ENCODE measurements around the gene AKT1. TPM values are rescaled to one million over a fixed set of nuclear protein-coding genes. Genes with fewer than 3 reads are reported as not detected.

Gene AKT1
- total RNA-seq, 3 donors from 2014 or later, result 122 to 176 (median 128) TPM

DNA sequence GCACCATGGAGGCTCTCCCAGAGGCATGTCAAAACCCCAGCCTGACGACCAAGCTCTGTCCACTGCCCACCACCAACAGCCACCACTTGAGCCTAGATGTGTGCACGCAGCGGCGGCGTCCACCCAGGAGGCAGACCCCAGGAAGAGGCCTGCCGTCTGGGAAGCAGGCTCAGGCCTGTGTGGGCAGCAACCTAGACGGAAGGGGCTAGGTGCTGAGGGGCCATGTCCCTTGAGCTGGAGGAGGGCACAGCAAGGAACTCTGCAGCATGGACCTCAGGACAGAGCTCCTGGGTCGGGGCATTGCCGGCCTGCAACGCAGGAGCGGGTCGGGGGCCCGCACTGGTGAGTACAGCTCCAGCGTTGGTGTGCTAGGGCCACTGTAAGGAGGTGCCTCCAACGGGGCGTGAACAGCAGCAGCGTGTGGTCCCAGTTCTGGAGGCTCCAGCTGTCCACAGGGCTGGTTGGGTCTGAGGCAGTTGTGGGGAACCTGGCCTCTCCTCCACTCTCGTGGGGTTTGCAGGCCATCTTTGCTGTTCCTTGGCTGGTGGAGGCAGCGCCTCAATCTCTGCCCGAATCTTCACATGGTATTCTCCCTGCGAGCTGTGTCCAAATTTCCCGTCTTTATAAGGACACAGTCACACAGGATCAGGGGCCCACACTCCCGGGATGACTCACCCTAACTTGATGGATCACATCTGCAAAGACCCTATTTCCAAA, 25.8 kb upstream of the AKT1 start:
- Histone ChIP-seq H3K9me3 (no peaks in the 10 kb centered on the region), H3K4me3 (no peak overlapping the region), H3K36me3 (ENCODE audit: low read depth) (no peaks in the 10 kb centered on the region), H3K4me1 (ENCODE audit: low read depth) (peaks cover 17% of the 10 kb centered on the region)
- TF ChIP-seq, protein P1, sequence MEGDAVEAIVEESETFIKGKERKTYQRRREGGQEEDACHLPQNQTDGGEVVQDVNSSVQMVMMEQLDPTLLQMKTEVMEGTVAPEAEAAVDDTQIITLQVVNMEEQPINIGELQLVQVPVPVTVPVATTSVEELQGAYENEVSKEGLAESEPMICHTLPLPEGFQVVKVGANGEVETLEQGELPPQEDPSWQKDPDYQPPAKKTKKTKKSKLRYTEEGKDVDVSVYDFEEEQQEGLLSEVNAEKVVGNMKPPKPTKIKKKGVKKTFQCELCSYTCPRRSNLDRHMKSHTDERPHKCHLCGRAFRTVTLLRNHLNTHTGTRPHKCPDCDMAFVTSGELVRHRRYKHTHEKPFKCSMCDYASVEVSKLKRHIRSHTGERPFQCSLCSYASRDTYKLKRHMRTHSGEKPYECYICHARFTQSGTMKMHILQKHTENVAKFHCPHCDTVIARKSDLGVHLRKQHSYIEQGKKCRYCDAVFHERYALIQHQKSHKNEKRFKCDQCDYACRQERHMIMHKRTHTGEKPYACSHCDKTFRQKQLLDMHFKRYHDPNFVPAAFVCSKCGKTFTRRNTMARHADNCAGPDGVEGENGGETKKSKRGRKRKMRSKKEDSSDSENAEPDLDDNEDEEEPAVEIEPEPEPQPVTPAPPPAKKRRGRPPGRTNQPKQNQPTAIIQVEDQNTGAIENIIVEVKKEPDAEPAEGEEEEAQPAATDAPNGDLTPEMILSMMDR (IDR thresholded peaks at IDR 0.05), result no peak
- intact Hi-C loops (cut with DNase I, micrococcal nuclease), result loop anchor here in 1 of 2 donors (10.0 kb wide), 1 partner anchor 57 kb away; no protein-coding TSS in a partner anchor
- peak in 1 of 3 donors; percentile 9 for DNase-seq
- ATAC-seq, result no peak

DNA sequence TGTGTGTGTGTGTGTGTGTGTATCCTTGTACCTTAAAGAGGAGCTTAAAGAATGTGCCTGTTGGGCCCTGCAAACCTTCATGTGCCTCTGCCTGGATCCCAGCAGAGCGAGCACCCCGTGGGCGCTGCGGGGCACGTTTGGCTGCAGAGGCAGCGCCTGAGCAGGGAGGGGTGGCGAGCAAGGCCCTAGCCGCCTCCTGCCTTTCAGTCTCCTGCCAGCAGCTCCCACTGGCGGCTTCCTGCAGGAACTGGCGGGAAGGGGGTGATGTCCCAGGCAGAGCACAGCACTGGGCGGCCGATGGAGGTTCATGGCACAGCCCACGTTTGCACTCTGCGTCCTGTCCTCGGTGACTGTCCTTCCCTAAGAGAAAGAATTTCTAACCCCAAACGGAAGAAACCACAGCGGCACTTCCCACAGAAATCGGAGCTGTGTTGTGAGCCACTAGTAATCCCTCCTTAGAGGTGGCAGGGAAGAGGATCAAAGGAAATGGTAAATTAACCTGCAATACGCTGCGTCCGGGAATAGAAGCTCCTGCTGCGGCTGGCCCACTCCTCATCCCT, 25.2 kb upstream of the AKT1 start:
- Histone ChIP-seq H3K4me3 (no peak overlapping the region), H3K36me3 (ENCODE audit: low read depth) (no peaks in the 10 kb centered on the region), H3K9me3 (no peaks in the 10 kb centered on the region), H3K4me1 (ENCODE audit: low read depth) (peaks cover 12% of the 10 kb centered on the region)
- intact Hi-C loops (cut with DNase I, micrococcal nuclease), result loop anchor here in 1 of 2 donors (10.0 kb wide), 1 partner anchor 56 kb away; no protein-coding TSS in a partner anchor
- TF ChIP-seq, protein P1 (IDR thresholded peaks at IDR 0.05), result no peak
- DNase-seq (peak; percentile 66 to 73 (median 69)), ATAC-seq (peak; percentile 61)

DNA sequence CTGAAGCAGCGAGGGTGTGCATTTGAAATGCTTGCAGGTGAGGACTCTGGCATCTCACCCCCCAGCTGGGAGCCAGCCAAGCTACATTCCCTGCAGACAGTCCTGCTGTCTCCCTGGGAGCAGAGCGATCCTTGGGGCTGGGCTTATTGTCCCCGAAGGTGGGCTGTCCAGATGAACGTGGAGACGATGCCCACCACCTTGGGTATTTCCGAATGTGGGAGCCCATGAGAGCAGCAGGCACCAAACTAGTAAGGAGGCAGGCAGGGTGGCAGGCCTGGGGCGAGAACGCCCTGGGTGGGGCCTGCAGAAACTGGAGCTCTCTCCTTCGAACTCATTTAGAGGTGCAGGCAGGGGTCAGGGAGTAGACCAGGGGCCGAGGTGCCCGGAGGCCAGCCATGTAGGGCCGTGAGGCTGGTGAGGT, 23.8 kb upstream of the AKT1 start:
- intact Hi-C loops (cut with DNase I, micrococcal nuclease), result no loop called here
- Histone ChIP-seq H3K9me3 (no peaks in the 10 kb centered on the region), H3K4me1 (ENCODE audit: low read depth) (peaks cover 15% of the 10 kb centered on the region), H3K36me3 (ENCODE audit: low read depth) (no peaks in the 10 kb centered on the region), H3K4me3 (no peak overlapping the region)
- TF ChIP-seq, protein P1 (IDR thresholded peaks at IDR 0.05), result no peak
- ATAC-seq (no peak), DNase-seq (peak in 1 of 3 donors; percentile 36)

DNA sequence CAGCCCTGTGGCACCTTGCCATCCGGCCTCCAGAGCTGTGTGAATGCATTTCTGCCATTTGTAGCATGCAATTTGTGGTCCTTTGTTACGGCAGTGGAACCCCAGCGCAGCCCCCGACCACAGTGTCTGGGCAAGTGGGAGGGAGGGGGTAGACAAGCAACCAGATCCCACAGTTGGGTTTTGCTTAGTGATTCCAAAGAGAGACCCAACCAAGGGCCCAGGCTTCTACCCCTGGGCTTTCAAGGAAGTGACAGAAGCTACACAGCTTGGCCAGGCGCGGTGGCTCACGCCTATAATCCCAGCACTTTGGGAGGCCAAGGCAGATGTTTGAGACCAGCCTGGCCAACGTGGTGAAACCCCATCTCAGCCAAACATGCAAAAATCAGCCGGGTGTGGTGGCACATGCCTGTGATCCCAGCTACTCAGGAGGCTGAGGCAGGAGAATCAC, 23.2 kb upstream of the AKT1 start:
- ATAC-seq (no peak), DNase-seq (peak in 2 of 3 donors; percentile 13 to 44)
- TF ChIP-seq, protein P1 (IDR thresholded peaks at IDR 0.05), result no peak
- Histone ChIP-seq H3K4me3 (no peak overlapping the region), H3K9me3 (no peaks in the 10 kb centered on the region), H3K36me3 (ENCODE audit: low read depth) (no peaks in the 10 kb centered on the region), H3K4me1 (ENCODE audit: low read depth) (peaks cover 18% of the 10 kb centered on the region)
- intact Hi-C loops (cut with DNase I, micrococcal nuclease), result no loop called here

DNA sequence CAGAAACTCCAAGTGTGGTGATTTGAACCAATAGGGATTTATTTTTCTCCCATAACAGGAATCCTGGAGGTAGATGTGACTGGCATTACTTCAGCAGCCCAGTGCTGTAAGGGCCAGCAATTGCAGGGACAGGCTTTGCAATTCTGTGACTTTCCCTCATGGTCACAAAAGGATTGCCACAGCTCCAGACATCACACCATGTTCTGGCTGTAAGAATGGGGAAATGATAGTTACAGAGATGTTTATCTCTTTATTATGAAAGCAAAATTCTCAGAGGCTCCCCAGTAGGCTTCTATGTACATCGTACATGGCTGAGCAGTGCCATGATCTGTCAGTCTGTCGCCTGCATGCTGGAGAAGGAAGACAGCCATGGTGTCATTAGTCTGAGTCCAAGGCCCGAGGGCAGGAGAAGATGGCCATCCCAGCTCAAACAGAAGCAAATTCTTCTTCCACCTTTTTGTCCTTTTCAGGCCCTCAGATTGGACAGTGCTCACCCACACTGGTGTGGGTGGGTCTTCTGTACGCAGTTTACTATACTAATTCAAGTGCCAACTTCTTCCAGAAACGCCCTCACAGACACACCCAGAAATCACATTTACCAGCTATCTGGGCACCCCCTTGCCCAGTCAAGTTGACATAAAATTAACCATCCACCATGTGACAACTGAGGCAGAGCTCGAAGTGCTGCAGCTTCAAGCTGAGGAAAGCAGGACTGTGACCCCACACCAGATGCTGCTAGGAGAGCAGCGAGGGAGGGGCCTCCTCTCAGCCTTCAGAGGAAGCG, 22.6 kb upstream of the AKT1 start:
- no peak overlapping the region for H3K4me3 ChIP-seq
- no peaks in the 10 kb centered on the region for H3K36me3 ChIP-seq (ENCODE audit: low read depth)
- TF ChIP-seq, protein P1 (IDR thresholded peaks at IDR 0.05), result no peak
- DNase-seq, result peak in 1 of 3 donors; percentile 4
- peaks cover 18% of the 10 kb centered on the region for H3K4me1 ChIP-seq (ENCODE audit: low read depth)
- no peak for ATAC-seq
- no peaks in the 10 kb centered on the region for H3K9me3 ChIP-seq
- intact Hi-C loops (cut with DNase I, micrococcal nuclease), result no loop called here
